RWPE1 (cell line): ENCODE measurements around the gene TRABD2B.

Experiments used
- CTCF ChIA-PET: fragments of 350-600 bp; sonication (Branson Sonifier 250); formaldehyde crosslinking; extraction: SDS; loops from one replicate; lab custom pipeline; 2021; lab: Yijun Ruan, JAX
- POLR2A ChIA-PET: fragments of 400-600 bp; formaldehyde crosslinking; extraction: SDS; loops from one replicate; lab custom pipeline; 2020; ENCODE audit warnings: antibody characterized with exemption; ENCODE audit not compliant: low non-redundant PET; lab: Yijun Ruan, JAX
- DNase-seq: peaks from one replicate; pipeline ENCODE4 v3.0.0; 2012; ENCODE audit warnings: low spot score
- H3K27ac ChIP-seq: fragments of 450-650 bp; 2 replicates; pipeline ENCODE4 v1.5.1; 2017
- CTCF ChIP-seq: fragments of 450-650 bp; conservative IDR thresholded peaks from 2 replicates; pipeline ENCODE4 v1.5.1; 2017; ENCODE audit warnings: low read depth, mild to moderate bottlenecking

Gene TRABD2B

GRCh38 chr1:47765742-47766485 lies 231.3 kb downstream of the TRABD2B start:
- POLR2A ChIA-PET: no interaction called here

GRCh38 chr1:47765236-47765635 lies 231.9 kb downstream of the TRABD2B start:
- CTCF ChIA-PET: no interaction called here
- POLR2A ChIA-PET: no interaction called here
- no peak for DNase-seq
- H3K27ac ChIP-seq: no peak overlapping the region
- TF ChIP-seq CTCF: no peak

More at GRCh38 chr1:47765742-47766485, 231.3 kb downstream of the TRABD2B start:
- no peak for TF ChIP-seq CTCF
- no peak for DNase-seq
- CTCF ChIA-PET: no interaction called here
- no peak overlapping the region for H3K27ac ChIP-seq

GRCh38 chr1:47764461-47765046 lies 232.6 kb downstream of the TRABD2B start:
- ChIA-PET CTCF (interaction anchor here (0.6 kb wide), 1 partner anchor 92 kb away, joined by 5 read pairs; no protein-coding TSS in a partner anchor), POLR2A (no interaction called here)
- TF ChIP-seq CTCF: no peak
- H3K27ac ChIP-seq: peak overlapping the region; percentile 74
- no peak for DNase-seq

- peak overlapping the region; percentile 74 for H3K27ac ChIP-seq
- DNase-seq: peak; percentile 43
- ChIA-PET POLR2A (no interaction called here), CTCF (no interaction called here)
- no peak for TF ChIP-seq CTCF
Observed at GRCh38 chr1:47763591-47764171, 233.5 kb downstream of the TRABD2B start.

- ChIA-PET POLR2A (no interaction called here), CTCF (interaction anchor here (0.6 kb wide), 1 partner anchor 80 kb away, joined by 3 read pairs; no protein-coding TSS in a partner anchor)
- no peak for TF ChIP-seq CTCF
Observed at GRCh38 chr1:47761974-47762373, 235.2 kb downstream of the TRABD2B start.

GRCh38 chr1:47761201-47761930 lies 235.8 kb downstream of the TRABD2B start:
- CTCF ChIA-PET: no interaction called here
- DNase-seq: no peak
- H3K27ac ChIP-seq: no peak overlapping the region
- POLR2A ChIA-PET: no interaction called here
- no peak for TF ChIP-seq CTCF

More at GRCh38 chr1:47761974-47762373, 235.2 kb downstream of the TRABD2B start:
- no peak for DNase-seq
- H3K27ac ChIP-seq: no peak overlapping the region
